ENCODE measurements around the gene TUBB8. TPM values are rescaled to one million over a fixed set of nuclear protein-coding genes. Genes with fewer than 3 reads are reported as not detected.

The TUBB8 gene
- total and polyA plus RNA-seq, 2 experiments from 2014 or later = not detected

DNA sequence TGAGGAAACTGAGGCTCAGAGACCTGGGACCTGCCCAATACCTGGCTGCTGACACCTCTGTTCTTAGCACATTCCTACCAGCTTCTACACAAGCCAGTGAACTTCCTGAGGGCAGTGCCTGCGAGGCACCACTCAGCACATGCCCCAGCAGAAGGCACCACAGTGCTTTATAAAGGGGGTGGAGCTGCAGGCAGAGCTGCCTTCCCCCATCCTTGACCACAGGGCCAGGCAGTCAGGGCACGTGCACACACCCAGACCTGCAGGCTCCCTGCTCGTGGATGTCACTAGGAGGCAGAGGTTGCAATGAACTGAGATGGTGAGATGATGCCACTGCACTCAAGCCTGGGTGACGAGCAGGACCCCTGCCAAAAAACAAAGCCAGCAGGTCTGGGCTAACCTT is 39.2 kb upstream of the TUBB8 start:
- Histone ChIP-seq H3K4me1 (ENCODE audit: insufficient read depth) (no peaks in the 10 kb centered on the region), H3K9me2 (ENCODE audit: insufficient read depth) (no peaks in the 10 kb centered on the region), H3K27ac (no peak overlapping the region), H2AFZ (no peak overlapping the region), H3K79me2 (ENCODE audit: insufficient read depth) (no peaks in the 10 kb centered on the region), H3K4me3 (no peak overlapping the region), H3K4me2 (ENCODE audit: unreplicated experiment) (no peak overlapping the region), H3F3A (ENCODE audit: insufficient read depth) (no peaks in the 10 kb centered on the region), H3K36me3 (ENCODE audit: low read depth) (no peaks in the 10 kb centered on the region), H4K20me1 (ENCODE audit: insufficient read depth) (no peaks in the 10 kb centered on the region), H3K9me3 (ENCODE audit: low read depth) (no peaks in the 10 kb centered on the region), H3K9ac (no peak overlapping the region), H3K27me3 (replicated peaks; ENCODE audit: insufficient read depth) (0 out of 2 replicates have a peak, but pooled peaks cover under 1% of the 10 kb centered on the region)
- in situ Hi-C loops (cut with MboI) = no loop called here
- DNase-seq = no peak
- WGBS, 2 experiments (ENCODE audit: low coverage in 1 of 2, low lambda C conversion rate in 2 of 2, missing lambda C conversion rate in 2 of 2) = 21 to 31% methylated on average over 4 of the region's 4 CpGs
- TF ChIP-seq EZH2 (IDR thresholded peaks at IDR 0.05; ENCODE audit: insufficient read depth, poor library complexity, severe bottlenecking) = no peak
- TF ChIP-seq EZH2phosphoT487 (IDR thresholded peaks at IDR 0.05; ENCODE audit: insufficient read depth, low read depth) = no peak

DNA sequence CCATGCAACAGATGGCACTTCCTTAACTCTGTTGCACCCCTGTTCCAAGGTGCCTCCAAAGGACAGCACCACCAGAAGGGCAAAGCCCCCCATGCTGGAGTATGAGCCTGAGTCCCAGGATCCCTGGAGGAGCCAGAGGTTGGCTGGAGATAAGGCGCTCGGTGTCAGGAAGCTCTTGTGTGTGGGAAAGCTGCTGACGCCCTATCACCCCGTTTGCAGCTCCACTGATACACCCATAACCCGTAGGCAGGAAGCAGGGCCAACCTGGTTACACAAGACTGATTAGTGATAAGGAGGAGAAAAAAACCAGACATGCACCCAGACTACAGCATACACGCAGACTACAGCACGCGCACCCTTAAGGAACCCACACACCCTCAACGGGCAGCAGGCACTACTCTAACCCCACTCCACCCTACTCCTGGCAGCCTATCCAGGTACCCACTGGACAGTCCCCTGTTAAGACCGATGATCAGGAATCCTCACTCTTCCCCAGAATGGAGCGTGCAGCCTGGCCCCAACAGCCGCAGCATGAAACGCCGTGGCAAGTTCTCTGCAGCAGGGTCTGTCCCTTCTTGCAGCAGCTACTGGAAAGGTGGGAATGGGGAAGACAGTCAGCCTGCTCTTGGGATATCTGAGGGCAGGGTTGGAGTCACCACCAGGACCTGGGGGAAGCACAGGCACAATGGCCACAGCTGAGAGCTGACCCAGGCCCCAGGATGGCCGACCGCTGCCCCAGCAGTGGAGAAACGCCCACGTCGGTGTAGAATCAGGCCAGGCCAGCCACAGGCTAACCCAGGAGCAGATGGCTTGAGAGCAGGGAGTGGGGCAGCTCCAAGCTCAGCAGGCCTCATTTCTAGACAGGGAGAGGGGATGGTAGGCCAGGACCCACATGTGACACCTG is 38.3 kb upstream of the TUBB8 start:
- TF ChIP-seq EZH2 (IDR thresholded peaks at IDR 0.05; ENCODE audit: insufficient read depth, poor library complexity, severe bottlenecking) (no peak), EZH2phosphoT487 (IDR thresholded peaks at IDR 0.05; ENCODE audit: insufficient read depth, low read depth) (no peak)
- no peaks in the 10 kb centered on the region for H3K79me2 ChIP-seq (ENCODE audit: insufficient read depth)
- H3K27me3 ChIP-seq (replicated peaks; ENCODE audit: insufficient read depth) = no peaks in the 10 kb centered on the region
- in situ Hi-C loops (cut with MboI) = no loop called here
- no peaks in the 10 kb centered on the region for H3K36me3 ChIP-seq (ENCODE audit: low read depth)
- H3K4me1 ChIP-seq (ENCODE audit: insufficient read depth) = no peaks in the 10 kb centered on the region
- DNase-seq = no peak
- H3F3A ChIP-seq (ENCODE audit: insufficient read depth) = no peaks in the 10 kb centered on the region
- no peak overlapping the region for H3K27ac ChIP-seq
- no peaks in the 10 kb centered on the region for H4K20me1 ChIP-seq (ENCODE audit: insufficient read depth)
- no peak overlapping the region for H3K4me2 ChIP-seq (ENCODE audit: unreplicated experiment)
- H3K9me3 ChIP-seq (ENCODE audit: low read depth) = no peaks in the 10 kb centered on the region
- H3K9ac ChIP-seq = no peak overlapping the region
- H2AFZ ChIP-seq = no peak overlapping the region
- 72 to 78% methylated on average over 19 of the region's 19 CpGs for WGBS, 2 experiments (ENCODE audit: low coverage in 1 of 2, low lambda C conversion rate in 2 of 2, missing lambda C conversion rate in 2 of 2)
- H3K9me2 ChIP-seq (ENCODE audit: insufficient read depth) = no peaks in the 10 kb centered on the region
- no peak overlapping the region for H3K4me3 ChIP-seq

DNA sequence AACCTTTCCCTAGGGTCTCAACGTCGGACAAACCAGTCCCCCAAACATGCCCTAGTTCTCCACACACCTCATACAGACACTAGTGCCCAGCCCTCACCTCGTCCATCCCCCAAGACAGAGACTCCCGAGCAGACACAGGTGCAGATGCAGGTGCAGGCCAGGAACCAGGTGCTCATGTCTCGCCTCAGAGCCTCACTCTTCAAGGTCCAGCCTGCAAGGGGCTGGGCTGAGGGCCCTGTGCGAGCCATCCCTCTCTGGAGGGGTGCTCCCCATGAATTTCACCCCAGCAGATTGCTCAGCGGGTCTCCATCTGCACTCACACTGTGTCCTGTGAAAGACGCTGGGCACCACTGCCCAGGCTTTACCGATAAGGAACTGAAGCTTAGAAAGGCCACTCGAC is 36.9 kb upstream of the TUBB8 start:
- H3K27me3 ChIP-seq (replicated peaks; ENCODE audit: insufficient read depth) = no peaks in the 10 kb centered on the region
- no peak for TF ChIP-seq EZH2 (IDR thresholded peaks at IDR 0.05; ENCODE audit: insufficient read depth, poor library complexity, severe bottlenecking)
- no peak for TF ChIP-seq EZH2phosphoT487 (IDR thresholded peaks at IDR 0.05; ENCODE audit: insufficient read depth, low read depth)
- WGBS, 2 experiments (ENCODE audit: low coverage in 1 of 2, low lambda C conversion rate in 2 of 2, missing lambda C conversion rate in 2 of 2) = 44 to 57% methylated on average over 10 of the region's 10 CpGs
- H3K79me2 ChIP-seq (ENCODE audit: insufficient read depth) = no peaks in the 10 kb centered on the region
- DNase-seq = no peak
- in situ Hi-C loops (cut with MboI) = no loop called here
- no peak overlapping the region for H3K9ac ChIP-seq
- no peak overlapping the region for H3K4me2 ChIP-seq (ENCODE audit: unreplicated experiment)
- H2AFZ ChIP-seq = no peak overlapping the region
- no peaks in the 10 kb centered on the region for H3K4me1 ChIP-seq (ENCODE audit: insufficient read depth)
- H3F3A ChIP-seq (ENCODE audit: insufficient read depth) = no peaks in the 10 kb centered on the region
- no peak overlapping the region for H3K27ac ChIP-seq
- no peaks in the 10 kb centered on the region for H3K36me3 ChIP-seq (ENCODE audit: low read depth)
- H4K20me1 ChIP-seq (ENCODE audit: insufficient read depth) = no peaks in the 10 kb centered on the region
- H3K9me2 ChIP-seq (ENCODE audit: insufficient read depth) = no peaks in the 10 kb centered on the region
- H3K4me3 ChIP-seq = no peak overlapping the region
- H3K9me3 ChIP-seq (ENCODE audit: low read depth) = no peaks in the 10 kb centered on the region

DNA sequence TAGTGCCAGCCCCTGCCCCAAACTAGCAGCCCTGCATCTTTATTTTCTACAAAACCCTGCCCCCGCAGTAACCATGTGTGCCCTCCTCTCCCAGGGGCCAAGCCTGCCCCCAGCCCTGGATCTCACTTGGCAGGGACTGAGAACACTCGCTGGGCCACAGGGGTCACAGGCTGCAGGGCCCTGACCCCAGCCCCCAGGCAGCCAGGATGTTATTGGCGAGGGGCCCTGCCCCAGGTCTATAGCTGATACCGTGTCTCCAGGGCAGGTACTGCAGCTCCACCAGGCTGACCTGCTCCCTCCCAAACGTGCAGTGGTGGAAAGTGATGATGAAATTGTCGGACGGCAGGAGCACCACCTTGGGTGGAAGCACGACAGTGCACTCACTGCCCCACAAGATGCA is 35.9 kb upstream of the TUBB8 start:
- Histone ChIP-seq H3K4me3 (no peak overlapping the region), H3K27ac (no peak overlapping the region), H3K9ac (no peak overlapping the region), H3F3A (ENCODE audit: insufficient read depth) (no peaks in the 10 kb centered on the region), H4K20me1 (ENCODE audit: insufficient read depth) (no peaks in the 10 kb centered on the region), H3K36me3 (ENCODE audit: low read depth) (no peaks in the 10 kb centered on the region), H3K4me2 (ENCODE audit: unreplicated experiment) (no peak overlapping the region), H2AFZ (no peak overlapping the region), H3K27me3 (replicated peaks; ENCODE audit: insufficient read depth) (peaks cover 2% of the 10 kb centered on the region; the same call in 1 of the 2 replicates), H3K9me2 (ENCODE audit: insufficient read depth) (no peaks in the 10 kb centered on the region), H3K4me1 (ENCODE audit: insufficient read depth) (no peaks in the 10 kb centered on the region), H3K79me2 (ENCODE audit: insufficient read depth) (no peaks in the 10 kb centered on the region), H3K9me3 (ENCODE audit: low read depth) (no peaks in the 10 kb centered on the region)
- WGBS, 2 experiments (ENCODE audit: low coverage in 1 of 2, low lambda C conversion rate in 2 of 2, missing lambda C conversion rate in 2 of 2) = 41 to 53% methylated on average over 8 of the region's 8 CpGs
- in situ Hi-C loops (cut with MboI) = no loop called here
- TF ChIP-seq EZH2phosphoT487 (IDR thresholded peaks at IDR 0.05; ENCODE audit: insufficient read depth, low read depth) = no peak
- no peak for TF ChIP-seq EZH2 (IDR thresholded peaks at IDR 0.05; ENCODE audit: insufficient read depth, poor library complexity, severe bottlenecking)
- DNase-seq = no peak
